GM12878 (cell line): ENCODE data around the gene KRT31. TPM values are rescaled to one million over a fixed set of nuclear protein-coding genes. Genes with fewer than 3 reads are reported as not detected.

Experiments
- DPF2 ChIP-seq: fragments of 450-650 bp; IDR thresholded peaks from 2 replicates; pipeline ENCODE4 v1.6.1; 2017; ENCODE audit warnings: mild to moderate bottlenecking
- GATAD2B ChIP-seq: fragments of 450-650 bp; conservative IDR thresholded peaks from 2 replicates; pipeline ENCODE4 v1.6.1; 2017; ENCODE audit warnings: low read depth, mild to moderate bottlenecking, moderate library complexity
- JUND ChIP-seq: IDR thresholded peaks from 2 replicates; pipeline ENCODE4 v1.6.1; 2012; ENCODE audit warnings: low read depth, mild to moderate bottlenecking, low read length, improper control_type of control experiment, moderate library complexity
- NFIC ChIP-seq: IDR thresholded peaks from 2 replicates; pipeline ENCODE4 v1.6.1; 2012; ENCODE audit warnings: low read depth, mild to moderate bottlenecking, inconsistent platforms, low read length, moderate library complexity
- PML ChIP-seq: IDR thresholded peaks from 2 replicates; pipeline ENCODE4 v1.6.1; 2012; ENCODE audit warnings: low read length, inconsistent platforms
- RCOR1 ChIP-seq: conservative IDR thresholded peaks from 2 replicates; pipeline ENCODE4 v1.6.1; 2012; ENCODE audit warnings: low read depth, low read length, improper control_type of control experiment
- SREBF1 ChIP-seq: IDR thresholded peaks from 2 replicates; pipeline ENCODE4 v1.6.1; 2012; ENCODE audit warnings: mild to moderate bottlenecking, low read length
- TBL1XR1 ChIP-seq: IDR thresholded peaks from 2 replicates; pipeline ENCODE4 v1.6.1; 2012; ENCODE audit warnings: low read depth, low read length, improper control_type of control experiment
- ZNF622 ChIP-seq: fragments of 450-650 bp; IDR thresholded peaks from 2 replicates; pipeline ENCODE4 v1.6.1; 2017; ENCODE audit warnings: mild to moderate bottlenecking, inconsistent platforms
- polyA plus RNA-seq, 11 experiments: library from polyadenylated mRNA; depleted of rRNA in 4 of 11; unstranded in 6 of 11; stranded (reverse) in 5 of 11; fragments of >200 nt; fragmentation: Nextera tagmentation in 4 of 11; fragmentation: Illumina TruSeq in 1 of 11; extraction: Ambion mirVana in 4 of 11; extraction: Trizol in 1 of 11; gene quantifications; 1 replicate in 1 of 11; 2 replicates in 10 of 11; pipeline versions ENCODE4 v1.2.1 to v1.2.3, GENCODE V29; 2011 to 2016; ENCODE audit warnings: inconsistent platforms in 2 of 11, missing spikeins in 2 of 11, low read depth in 1 of 11
- total RNA-seq, 4 experiments: library from RNA; depleted of rRNA in 3 of 4; stranded (reverse); fragments of >200 nt in 3 of 4; fragmentation: Illumina TruSeq in 1 of 4; extraction: Trizol in 1 of 4; gene quantifications; 2 replicates each; pipeline versions ENCODE4 v1.2.1 to v1.2.3, GENCODE V29; 2013 to 2021
- TF ChIP-seq, protein P1 (sequence below): fragments of 150-350 bp; IDR thresholded peaks from 2 replicates; pipeline ENCODE4 v1.6.1; 2016; ENCODE audit warnings: low read depth, low read length
- TF ChIP-seq, protein P2 (sequence below): IDR thresholded peaks from 2 replicates; pipeline ENCODE4 v1.6.1; 2011; ENCODE audit warnings: mild to moderate bottlenecking, low read depth, low read length, moderate library complexity; ENCODE audit not compliant: insufficient replicate concordance
- TF ChIP-seq, protein P3 (sequence below): fragments of 450-650 bp; IDR thresholded peaks from 2 replicates; pipeline ENCODE4 v1.6.1; 2017; ENCODE audit warnings: mild to moderate bottlenecking

The KRT31 gene
- total and polyA plus RNA-seq, 10 of the 15 experiments (the other 5 are each of a cell fraction or from before 2014, with no cell fraction given) = not detected

DNA sequence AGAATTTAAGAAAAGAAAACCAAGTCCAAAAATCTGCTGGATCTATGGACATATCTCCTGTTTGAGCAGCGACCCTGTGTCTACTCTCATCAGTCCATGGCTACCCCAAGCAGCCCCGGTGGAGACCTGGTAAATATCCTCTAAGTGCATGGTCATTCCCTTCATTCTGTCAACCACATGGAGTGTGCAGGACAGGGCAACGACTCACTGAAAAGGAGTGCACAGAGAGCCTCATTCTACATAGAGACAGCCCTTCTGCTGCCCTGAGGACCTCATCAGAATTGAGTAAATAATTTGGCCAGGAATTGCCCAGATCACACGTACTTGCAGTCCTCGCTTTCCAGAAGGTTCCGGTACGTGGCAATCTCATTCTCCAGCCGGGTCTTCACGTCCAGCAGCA, 40.4 kb upstream of the KRT31 start (continued):
- TF ChIP-seq, protein P1, sequence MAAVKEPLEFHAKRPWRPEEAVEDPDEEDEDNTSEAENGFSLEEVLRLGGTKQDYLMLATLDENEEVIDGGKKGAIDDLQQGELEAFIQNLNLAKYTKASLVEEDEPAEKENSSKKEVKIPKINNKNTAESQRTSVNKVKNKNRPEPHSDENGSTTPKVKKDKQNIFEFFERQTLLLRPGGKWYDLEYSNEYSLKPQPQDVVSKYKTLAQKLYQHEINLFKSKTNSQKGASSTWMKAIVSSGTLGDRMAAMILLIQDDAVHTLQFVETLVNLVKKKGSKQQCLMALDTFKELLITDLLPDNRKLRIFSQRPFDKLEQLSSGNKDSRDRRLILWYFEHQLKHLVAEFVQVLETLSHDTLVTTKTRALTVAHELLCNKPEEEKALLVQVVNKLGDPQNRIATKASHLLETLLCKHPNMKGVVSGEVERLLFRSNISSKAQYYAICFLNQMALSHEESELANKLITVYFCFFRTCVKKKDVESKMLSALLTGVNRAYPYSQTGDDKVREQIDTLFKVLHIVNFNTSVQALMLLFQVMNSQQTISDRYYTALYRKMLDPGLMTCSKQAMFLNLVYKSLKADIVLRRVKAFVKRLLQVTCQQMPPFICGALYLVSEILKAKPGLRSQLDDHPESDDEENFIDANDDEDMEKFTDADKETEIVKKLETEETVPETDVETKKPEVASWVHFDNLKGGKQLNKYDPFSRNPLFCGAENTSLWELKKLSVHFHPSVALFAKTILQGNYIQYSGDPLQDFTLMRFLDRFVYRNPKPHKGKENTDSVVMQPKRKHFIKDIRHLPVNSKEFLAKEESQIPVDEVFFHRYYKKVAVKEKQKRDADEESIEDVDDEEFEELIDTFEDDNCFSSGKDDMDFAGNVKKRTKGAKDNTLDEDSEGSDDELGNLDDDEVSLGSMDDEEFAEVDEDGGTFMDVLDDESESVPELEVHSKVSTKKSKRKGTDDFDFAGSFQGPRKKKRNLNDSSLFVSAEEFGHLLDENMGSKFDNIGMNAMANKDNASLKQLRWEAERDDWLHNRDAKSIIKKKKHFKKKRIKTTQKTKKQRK = no peak
- TF ChIP-seq, protein P2, sequence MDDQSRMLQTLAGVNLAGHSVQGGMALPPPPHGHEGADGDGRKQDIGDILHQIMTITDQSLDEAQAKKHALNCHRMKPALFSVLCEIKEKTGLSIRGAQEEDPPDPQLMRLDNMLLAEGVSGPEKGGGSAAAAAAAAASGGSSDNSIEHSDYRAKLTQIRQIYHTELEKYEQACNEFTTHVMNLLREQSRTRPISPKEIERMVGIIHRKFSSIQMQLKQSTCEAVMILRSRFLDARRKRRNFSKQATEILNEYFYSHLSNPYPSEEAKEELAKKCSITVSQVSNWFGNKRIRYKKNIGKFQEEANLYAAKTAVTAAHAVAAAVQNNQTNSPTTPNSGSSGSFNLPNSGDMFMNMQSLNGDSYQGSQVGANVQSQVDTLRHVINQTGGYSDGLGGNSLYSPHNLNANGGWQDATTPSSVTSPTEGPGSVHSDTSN = no peak
- TF ChIP-seq DPF2 (no peak), ZNF622 (no peak), NFIC (no peak), RCOR1 (no peak), JUND (no peak), TBL1XR1 (no peak), PML (no peak), GATAD2B (no peak), SREBF1 (no peak)
- TF ChIP-seq, protein P3, sequence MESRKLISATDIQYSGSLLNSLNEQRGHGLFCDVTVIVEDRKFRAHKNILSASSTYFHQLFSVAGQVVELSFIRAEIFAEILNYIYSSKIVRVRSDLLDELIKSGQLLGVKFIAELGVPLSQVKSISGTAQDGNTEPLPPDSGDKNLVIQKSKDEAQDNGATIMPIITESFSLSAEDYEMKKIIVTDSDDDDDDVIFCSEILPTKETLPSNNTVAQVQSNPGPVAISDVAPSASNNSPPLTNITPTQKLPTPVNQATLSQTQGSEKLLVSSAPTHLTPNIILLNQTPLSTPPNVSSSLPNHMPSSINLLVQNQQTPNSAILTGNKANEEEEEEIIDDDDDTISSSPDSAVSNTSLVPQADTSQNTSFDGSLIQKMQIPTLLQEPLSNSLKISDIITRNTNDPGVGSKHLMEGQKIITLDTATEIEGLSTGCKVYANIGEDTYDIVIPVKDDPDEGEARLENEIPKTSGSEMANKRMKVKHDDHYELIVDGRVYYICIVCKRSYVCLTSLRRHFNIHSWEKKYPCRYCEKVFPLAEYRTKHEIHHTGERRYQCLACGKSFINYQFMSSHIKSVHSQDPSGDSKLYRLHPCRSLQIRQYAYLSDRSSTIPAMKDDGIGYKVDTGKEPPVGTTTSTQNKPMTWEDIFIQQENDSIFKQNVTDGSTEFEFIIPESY = no peak
